H1 (cell line): ENCODE results near the gene KCTD3. TPM values are rescaled to one million over a fixed set of nuclear protein-coding genes. Genes with fewer than 3 reads are reported as not detected.

Experiments used
- CTCF ChIA-PET: fragments of 300-600 bp; sonication (Branson Sonifier 250); formaldehyde crosslinking; loops from one replicate; lab custom pipeline; 2021; ENCODE audit not compliant: partially characterized antibody; lab: Charles Lee
- POLR2A ChIA-PET: fragments of 300-600 bp; sonication (Branson Sonifier 250); formaldehyde crosslinking; loops from one replicate; lab custom pipeline; 2021; ENCODE audit warnings: inconsistent platforms; ENCODE audit not compliant: partially characterized antibody; lab: Charles Lee
- DNase-seq, 2 experiments: peaks; one replicate each; pipeline versions ENCODE4 v3.0.0 to v3.0.0-alpha.2; 2010 to 2022; ENCODE audit warnings: low spot score in 2 of 2, low read depth in 1 of 2, mixed read lengths in 1 of 2
- FAIRE-seq: peaks from 2 replicates; lab custom pipeline; 2011; peaks lifted over from hg19 to GRCh38; lab: Jason Lieb, UNC
- H2AFZ ChIP-seq: 2 replicates; pipeline ENCODE4 v1.8.1; 2012; ENCODE audit warnings: low read length, inconsistent platforms
- H2AK5ac ChIP-seq: 2 replicates; pipeline ENCODE4 v1.6.1; 2013; ENCODE audit warnings: low read depth, low read length
- H2BK120ac ChIP-seq: replicated peaks from 2 replicates; pipeline ENCODE3; 2013; ENCODE audit warnings: low read depth, low read length, inconsistent platforms
- H2BK12ac ChIP-seq: 2 replicates; pipeline ENCODE4 v1.6.1; 2013; ENCODE audit warnings: low read depth, low read length
- H2BK15ac ChIP-seq: 2 replicates; pipeline ENCODE4 v1.6.1; 2013; ENCODE audit warnings: low read length
- H2BK20ac ChIP-seq: 2 replicates; pipeline ENCODE4 v1.6.1; 2013; ENCODE audit warnings: low read length
- H2BK5ac ChIP-seq: 2 replicates; pipeline ENCODE4 v1.6.1; 2013; ENCODE audit warnings: low read depth, low read length
- H3K14ac ChIP-seq: 2 replicates; pipeline ENCODE4 v1.6.1; 2013; ENCODE audit warnings: inconsistent platforms; ENCODE audit not compliant: insufficient read length
- H3K18ac ChIP-seq: 2 replicates; pipeline ENCODE4 v1.6.1; 2013; ENCODE audit warnings: low read length; ENCODE audit errors: extremely low read depth
- H3K23ac ChIP-seq: 2 replicates; pipeline ENCODE4 v1.6.1; 2013; ENCODE audit warnings: inconsistent platforms; ENCODE audit not compliant: insufficient read length
- H3K23me2 ChIP-seq: 2 replicates; pipeline ENCODE4 v1.6.1; 2013; ENCODE audit warnings: low read depth, low read length
- H3K27ac ChIP-seq: 2 replicates; pipeline ENCODE4 v1.6.1; 2011; ENCODE audit warnings: low read depth, low read length, inconsistent platforms
- H3K27me3 ChIP-seq, 4 experiments: replicated peaks in 1 of 4; 1 replicate in 1 of 4; 2 replicates in 3 of 4; pipeline versions ENCODE4 v1.6.1 to v1.8.1; 2011 to 2013; ENCODE audit warnings: low read length in 3 of 4, mild to moderate bottlenecking in 3 of 4, inconsistent platforms in 2 of 4, mixed read lengths in 2 of 4, moderate library complexity in 1 of 4; ENCODE audit not compliant: control insufficient read depth in 3 of 4, insufficient read depth in 3 of 4; ENCODE audit errors: extremely low read depth in 1 of 4
- H3K36me3 ChIP-seq, 4 experiments: 2 replicates each; pipeline versions ENCODE4 v1.6.1 to v1.8.1; 2011 to 2013; ENCODE audit warnings: mild to moderate bottlenecking in 4 of 4, low read length in 3 of 4, moderate library complexity in 2 of 4, control low read depth in 1 of 4, inconsistent platforms in 1 of 4; ENCODE audit not compliant: insufficient read depth in 4 of 4, control insufficient read depth in 2 of 4
- H3K4ac ChIP-seq: replicated peaks from 2 replicates; pipeline ENCODE3; 2013; ENCODE audit warnings: low read length, low read depth, mixed read lengths, inconsistent platforms; ENCODE audit not compliant: insufficient read length
- H3K4me1 ChIP-seq, 4 experiments: replicated peaks in 1 of 4; 1 replicate in 1 of 4; 2 replicates in 3 of 4; pipeline versions ENCODE4 v1.6.1 to v1.8.1; 2011 to 2013; ENCODE audit warnings: low read length in 3 of 4, inconsistent platforms in 2 of 4, mixed read lengths in 1 of 4; ENCODE audit not compliant: insufficient read depth in 4 of 4, control insufficient read depth in 3 of 4
- H3K4me2 ChIP-seq, 2 experiments: 2 replicates each; pipeline versions ENCODE4 v1.6.1 to v1.8.1; 2011 to 2013; ENCODE audit warnings: low read depth in 2 of 2, low read length in 2 of 2, control low read depth in 1 of 2, inconsistent platforms in 1 of 2, mild to moderate bottlenecking in 1 of 2; ENCODE audit not compliant: insufficient read depth in 1 of 2
- H3K4me3 ChIP-seq, 4 experiments: fragments of 200-600, 300-600 bp in 1 of 4; sonication (generic), shearing (Covaris generic), sonication (Bioruptor Twin) in 1 of 4; 2 replicates each; pipeline versions ENCODE4 v1.5.1 to v1.8.1; 2011 to 2016; ENCODE audit warnings: low read length in 4 of 4, low read depth in 3 of 4, control low read depth in 2 of 4, inconsistent platforms in 2 of 4, mild to moderate bottlenecking in 2 of 4, mixed read lengths in 1 of 4, moderate library complexity in 1 of 4; ENCODE audit not compliant: insufficient read depth in 2 of 4; ENCODE audit errors: extremely low read depth in 1 of 4
- H3K56ac ChIP-seq: replicated peaks from 2 replicates; pipeline ENCODE3; 2013; ENCODE audit warnings: low read depth, mild to moderate bottlenecking, mixed read lengths, low read length, inconsistent platforms; ENCODE audit not compliant: insufficient read length
- H3K79me1 ChIP-seq: 2 replicates; pipeline ENCODE4 v1.6.1; 2013; ENCODE audit warnings: low read depth, low read length, control low read depth
- H3K79me2 ChIP-seq, 2 experiments: 2 replicates each; pipeline versions ENCODE4 v1.6.1 to v1.8.1; 2012 to 2013; ENCODE audit warnings: low read length in 2 of 2, mild to moderate bottlenecking in 2 of 2, inconsistent platforms in 1 of 2; ENCODE audit not compliant: insufficient read depth in 2 of 2, control insufficient read depth in 1 of 2
- H3K9ac ChIP-seq, 4 experiments: replicated peaks in 1 of 4; 1 replicate in 1 of 4; 2 replicates in 3 of 4; pipeline versions ENCODE4 v1.6.1 to v1.8.1; 2011 to 2013; ENCODE audit warnings: low read depth in 3 of 4, low read length in 3 of 4, control low read depth in 2 of 4, mild to moderate bottlenecking in 2 of 4, moderate library complexity in 2 of 4, inconsistent platforms in 1 of 4; ENCODE audit errors: extremely low read depth in 1 of 4
- H3K9me3 ChIP-seq, 2 experiments: 2 replicates each; pipeline versions ENCODE4 v1.6.1 to v1.8.1; 2012 to 2013; ENCODE audit warnings: mild to moderate bottlenecking in 2 of 2, moderate library complexity in 2 of 2, control low read depth in 1 of 2, inconsistent platforms in 1 of 2, low read depth in 1 of 2, low read length in 1 of 2, mixed read lengths in 1 of 2; ENCODE audit not compliant: insufficient read depth in 2 of 2
- H4K20me1 ChIP-seq, 2 experiments: replicated peaks in 1 of 2; 2 replicates each; pipeline versions ENCODE3 to v1.8.1; 2011 to 2013; ENCODE audit warnings: inconsistent platforms in 2 of 2, low read length in 2 of 2, mild to moderate bottlenecking in 1 of 2; ENCODE audit not compliant: insufficient read depth in 2 of 2, control insufficient read depth in 1 of 2
- H4K5ac ChIP-seq: 2 replicates; pipeline ENCODE4 v1.6.1; 2013; ENCODE audit warnings: low read length, low read depth, mixed read lengths, inconsistent platforms; ENCODE audit not compliant: insufficient read length
- H4K8ac ChIP-seq: 2 replicates; pipeline ENCODE4 v1.8.0; 2013; ENCODE audit warnings: mild to moderate bottlenecking, moderate library complexity, low read length, inconsistent platforms; ENCODE audit not compliant: insufficient read depth; ENCODE audit errors: extremely low read depth
- H4K91ac ChIP-seq: replicated peaks from 2 replicates; pipeline ENCODE3; 2013; ENCODE audit warnings: low read length, mixed read lengths, inconsistent platforms; ENCODE audit not compliant: insufficient read length
- ASH2L ChIP-seq: fragments of 200-600, 300-600 bp; sonication (generic); IDR thresholded peaks from one replicate; pipeline ENCODE4 v1.7.1; 2017; ENCODE audit warnings: low read length
- BCL11A ChIP-seq, 2 experiments: IDR thresholded peaks; one replicate each; pipeline ENCODE4 v1.6.1; 2011; ENCODE audit warnings: low read depth in 2 of 2, low read length in 2 of 2, mild to moderate bottlenecking in 2 of 2
- HDAC2 ChIP-seq, 2 experiments: fragments of 300-600 bp in 1 of 2; sonication (generic) in 1 of 2; IDR thresholded peaks; 2 replicates each; pipeline ENCODE4 v1.6.1; 2011 to 2012; ENCODE audit warnings: low read depth in 2 of 2, low read length in 2 of 2, mild to moderate bottlenecking in 2 of 2, moderate library complexity in 2 of 2, borderline replicate concordance in 1 of 2, inconsistent platforms in 1 of 2
- JUN ChIP-seq: IDR thresholded peaks from 2 replicates; pipeline ENCODE4 v1.6.1; 2011; ENCODE audit warnings: low read depth, mild to moderate bottlenecking, improper control_type of control experiment, low read length
- KDM4A ChIP-seq: IDR thresholded peaks from one replicate; pipeline ENCODE4 v1.7.1; 2012; ENCODE audit warnings: low read depth, mild to moderate bottlenecking, moderate library complexity, low read length, inconsistent platforms; ENCODE audit not compliant: severe bottlenecking
- MAX ChIP-seq: IDR thresholded peaks from 2 replicates; pipeline ENCODE4 v1.6.1; 2012; ENCODE audit warnings: inconsistent platforms
- RBBP5 ChIP-seq: IDR thresholded peaks from 2 replicates; pipeline ENCODE4 v1.7.1; 2012; ENCODE audit warnings: low read depth, mild to moderate bottlenecking, inconsistent platforms, low read length, moderate library complexity, borderline replicate concordance
- SIN3A ChIP-seq, 2 experiments: IDR thresholded peaks in 1 of 2; conservative IDR thresholded peaks in 1 of 2; 2 replicates each; pipeline ENCODE4 v1.6.1; 2011 to 2012; ENCODE audit warnings: low read length in 2 of 2, improper control_type of control experiment in 1 of 2, low read depth in 1 of 2, mild to moderate bottlenecking in 1 of 2
- TAF1 ChIP-seq: IDR thresholded peaks from 2 replicates; pipeline ENCODE4 v1.6.1; 2011; ENCODE audit warnings: mild to moderate bottlenecking, low read depth, low read length
- TBP ChIP-seq: IDR thresholded peaks from 2 replicates; pipeline ENCODE4 v1.6.1; 2011; ENCODE audit warnings: low read depth, low read length, improper control_type of control experiment
- WGBS, 2 experiments: shearing (Covaris generic) in 1 of 2; methylation state at CpG; one replicate each; pipeline versions ENCODE4 v1.1.6 to v1.1.7; 2013 to 2015; ENCODE audit warnings: low lambda C conversion rate in 2 of 2, mixed read lengths in 2 of 2, inconsistent platforms in 1 of 2, low coverage in 1 of 2, missing lambda C conversion rate in 1 of 2; ENCODE audit not compliant: insufficient replicate concordance in 2 of 2, insufficient coverage in 1 of 2, insufficient read length in 1 of 2; ENCODE audit errors: extremely low coverage in 1 of 2, missing lambda C conversion rate in 1 of 2; 5-methylcytosine and 5-hydroxymethylcytosine counted together
- polyA plus RNA-seq, 7 experiments: library from polyadenylated mRNA; depleted of rRNA in 3 of 7; stranded (reverse) in 5 of 7; unstranded in 2 of 7; fragments of >200 nt in 5 of 7; fragments of 200-250 nt in 2 of 7; gene quantifications; 1 replicate in 5 of 7; 2 replicates in 1 of 7; 4 replicates in 1 of 7; pipeline versions ENCODE4 v1.2.1 to v1.2.3, GENCODE V29; 2011 to 2013; ENCODE audit warnings: missing spikeins in 2 of 7, mixed read lengths in 2 of 7
- total RNA-seq: library from RNA; stranded (reverse); fragmentation: NEBNext Ultra II Directional; extraction: Animal tissue kit (Norgen Biotek cat#: 25700); gene quantifications from 2 replicates; pipeline ENCODE4 v1.2.1, GENCODE V29; 2021

The KCTD3 gene
- total and polyA plus RNA-seq, 2 of the 8 experiments (the other 6 are each of a cell fraction or from before 2014, with no cell fraction given), result 43.0 to 55.6 TPM

DNA sequence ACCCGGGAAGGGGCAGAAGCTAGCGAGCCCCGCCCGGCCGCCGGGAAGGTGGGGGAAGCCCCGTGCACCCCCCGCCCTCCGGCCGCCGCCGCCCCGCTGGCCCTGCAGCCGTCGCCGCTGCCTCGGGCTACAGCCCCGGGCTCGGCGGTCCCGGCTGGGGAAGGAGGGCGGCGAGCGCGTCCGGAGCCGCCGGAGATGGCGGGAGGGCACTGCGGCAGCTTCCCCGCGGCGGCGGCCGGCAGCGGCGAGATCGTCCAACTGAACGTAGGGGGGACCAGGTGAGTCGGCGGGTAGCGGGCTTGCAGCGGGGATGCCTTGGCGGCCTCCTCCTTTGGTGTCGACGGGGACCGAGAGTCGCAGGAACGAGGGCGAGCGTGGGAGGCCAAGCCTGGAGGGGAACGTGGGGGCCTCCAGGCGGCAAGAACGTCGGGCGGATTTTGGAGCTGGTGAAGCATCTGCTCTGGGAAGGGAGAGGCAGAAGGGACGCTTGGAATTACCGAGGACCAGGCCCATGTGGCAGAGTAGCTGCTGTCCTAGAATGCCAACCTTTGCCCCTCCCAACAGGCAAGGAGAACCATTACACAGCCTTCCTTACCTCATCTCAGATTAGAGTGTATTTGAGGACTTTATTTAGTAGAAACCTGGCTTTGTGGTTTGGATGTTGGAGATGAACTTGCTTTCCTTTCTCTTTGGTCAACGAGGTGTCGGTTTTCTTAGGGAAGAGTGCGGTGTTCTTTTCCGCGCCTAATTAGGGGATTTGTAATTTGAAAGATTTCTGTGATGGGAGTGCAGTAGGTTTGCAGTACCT lies 591 bp downstream of the KCTD3 start:
- whole genome bisulfite sequencing, 2 experiments, result 0% methylated on average over 41 of the region's 63 CpGs; no CpG with 5 or more reads in 1 of the 2 experiments
- POLR2A ChIA-PET, result interaction anchor here (1.2 to 2.2 kb wide), 4 partner anchors 10 to 485 kb away, joined by 3 to 7 read pairs (median 5); partner anchors contain the start of gene KCNK2
- TF ChIP-seq ASH2L (peak; percentile 89), BCL11A (IDR thresholded peaks at IDR 0.05; ENCODE audit: low read depth in 2 of 2, low read length in 2 of 2) (no peak), RBBP5 (peak; percentile 84), TBP (peak; percentile 33; the same call in 1 of the 2 replicates), TAF1 (0 out of 2 replicates have a peak, but pooled peaks have one; percentile 22), SIN3A (conservative IDR thresholded peaks at IDR 0.05 in 1 of 2, IDR thresholded peaks at IDR 0.05 in 1 of 2; ENCODE audit: low read depth in 1 of 2, low read length in 2 of 2) (peak in 1 of 2 experiments; percentile 9; a peak in 1 of 4 replicates), JUN (no peak), HDAC2 (IDR thresholded peaks at IDR 0.05; ENCODE audit: borderline replicate concordance in 1 of 2, low read depth in 2 of 2, low read length in 2 of 2) (no peak; a peak in 1 of 4 replicates), MAX (peak; percentile 38; the same call in 1 of the 2 replicates), KDM4A (peak; percentile 71)

More for the DNA sequence above, 591 bp downstream of the KCTD3 start:
- Histone ChIP-seq H3K4me1 (peaks cover 0 to 3% (median 0%) of the 10 kb centered on the region in 4 experiments; a peak in 1 of 7 replicates), H2BK120ac (no peak overlapping the region), H3K79me1 (no peaks in the 10 kb centered on the region), H3K56ac (peak overlapping the region; percentile 9), H4K91ac (no peak overlapping the region), H3K9ac (peak overlapping the region; percentile 83 to 93 (median 86)), H4K20me1 (peaks cover 4% of the 10 kb centered on the region in 2 experiments), H3K9me3 (no peaks in the 10 kb centered on the region), H4K8ac (peak overlapping the region; percentile 92), H3K79me2 (peaks cover 14 to 57% of the 10 kb centered on the region in 2 experiments), H2AK5ac (no peak overlapping the region), H2AFZ (peak overlapping the region; percentile 96; the same call in 1 of the 2 replicates), H2BK20ac (no peak overlapping the region), H3K27me3 (no peaks in the 10 kb centered on the region), H3K36me3 (no peaks in the 10 kb centered on the region), H4K5ac (peak overlapping the region; percentile 50), H2BK12ac (no peak overlapping the region; the same call in 1 of the 2 replicates), H3K23me2 (peaks cover 4% of the 10 kb centered on the region), H3K18ac (peak overlapping the region; percentile 65; the same call in 1 of the 2 replicates), H3K14ac (no peak overlapping the region), H3K4me3 (peak overlapping the region; percentile 74 to 86 (median 83)), H3K4me2 (peak overlapping the region; percentile 79 to 84), H3K27ac (peak overlapping the region; percentile 75; the same call in 1 of the 2 replicates), H3K23ac (no peak overlapping the region), H2BK15ac (no peak overlapping the region), H2BK5ac (0 out of 2 replicates have a peak overlapping the region, but pooled peaks have one; percentile 3), H3K4ac (peak overlapping the region; percentile 13)
- CTCF ChIA-PET, result interaction anchor here (0.6 to 0.8 kb wide), 2 partner anchors 232 to 1356 kb away, joined by 3 read pairs; no protein-coding TSS in a partner anchor
- peak in 1 of 2 experiments; percentile 78 for DNase-seq
- no peak for FAIRE-seq
